IMR-90 (cell line): ENCODE results near the gene TBRG4.

Experiments
- CEBPB ChIP-seq: IDR thresholded peaks from 2 replicates; pipeline ENCODE4 v1.6.1; 2012; ENCODE audit warnings: low read depth, low read length, improper control_type of control experiment
- CTCF ChIP-seq: conservative IDR thresholded peaks from 2 replicates; pipeline ENCODE4 v1.5.1; 2012; ENCODE audit warnings: mild to moderate bottlenecking, low read depth, low read length, improper control_type of control experiment
- ELK1 ChIP-seq: fragments of 150-350 bp; IDR thresholded peaks from 2 replicates; pipeline ENCODE4 v1.6.1; 2016; ENCODE audit warnings: low read depth, mild to moderate bottlenecking, low read length, moderate library complexity, borderline replicate concordance
- FOS ChIP-seq: fragments of 150-350 bp; IDR thresholded peaks from 2 replicates; pipeline ENCODE4 v1.6.1; 2016; ENCODE audit warnings: low read depth, low read length
- MAZ ChIP-seq: IDR thresholded peaks from 2 replicates; pipeline ENCODE4 v1.6.1; 2012; ENCODE audit warnings: low read depth, mild to moderate bottlenecking, low read length, improper control_type of control experiment, moderate library complexity, borderline replicate concordance
- MXI1 ChIP-seq: IDR thresholded peaks from 2 replicates; pipeline ENCODE4 v1.6.1; 2012; ENCODE audit warnings: low read depth, mild to moderate bottlenecking, low read length, moderate library complexity, borderline replicate concordance
- POLR2A ChIP-seq: IDR thresholded peaks from 2 replicates; pipeline ENCODE4 v1.6.1; 2012; ENCODE audit warnings: mild to moderate bottlenecking, low read depth, low read length
- RAD21 ChIP-seq: IDR thresholded peaks from 2 replicates; pipeline ENCODE4 v1.6.1; 2012; ENCODE audit warnings: low read length, improper control_type of control experiment
- RFX5 ChIP-seq: IDR thresholded peaks from 2 replicates; pipeline ENCODE4 v1.8.0; 2012; ENCODE audit warnings: low read depth, mild to moderate bottlenecking, low read length, moderate library complexity
- SMC3 ChIP-seq: fragments of 150-350 bp; IDR thresholded peaks from 2 replicates; pipeline ENCODE4 v1.6.1; 2016; ENCODE audit warnings: low read depth, mild to moderate bottlenecking, antibody characterized with exemption, low read length, moderate library complexity
- USF2 ChIP-seq: fragments of 150-350 bp; IDR thresholded peaks from 2 replicates; pipeline ENCODE4 v1.6.1; 2017; ENCODE audit warnings: mild to moderate bottlenecking, antibody characterized with exemption, low read length, low read depth

- no peak for TF ChIP-seq CTCF
- no peak for TF ChIP-seq SMC3
- no peak for TF ChIP-seq USF2
- TF ChIP-seq MAZ: no peak
- TF ChIP-seq RFX5: no peak
- no peak for TF ChIP-seq POLR2A
- TF ChIP-seq RAD21: no peak
- no peak for TF ChIP-seq FOS
- TF ChIP-seq ELK1: no peak
- no peak for TF ChIP-seq CEBPB
- TF ChIP-seq MXI1: no peak
These were observed 47.3 kb downstream of the TBRG4 start for GRCh38 chr7:45064047-45064725.
